SK-MEL-5 (cell line): ENCODE data around the gene HGFAC. TPM values are rescaled to one million over a fixed set of nuclear protein-coding genes. Genes with fewer than 3 reads are reported as not detected.
"Not testable (repeated sequence)": the region's sequence is repeated elsewhere in the genome, so short reads cannot be mapped to it uniquely, and the experiment has no call there.

Experiments
- DNase-seq: peaks from one replicate; pipeline ENCODE4 v3.0.0-alpha.2; 2016; ENCODE audit warnings: low read depth, low spot score
- in situ Hi-C: cut with HindIII; loops from 2 replicates; pipeline ENCODE4 v1.10.0; 2016; ENCODE audit warnings: low sequenced_read_pairs, high pct_unique_total_duplicates, low pct_unique_long_range_greater_than_20kb
- total RNA-seq: library from RNA; depleted of rRNA; stranded (reverse); fragments of >200 nt; shearing (Covaris generic); gene quantifications from 2 replicates; pipeline ENCODE4 v1.2.3, GENCODE V29; 2014

HGFAC gene
- total RNA-seq, 1 experiment from 2014 or later: not detected

DNA sequence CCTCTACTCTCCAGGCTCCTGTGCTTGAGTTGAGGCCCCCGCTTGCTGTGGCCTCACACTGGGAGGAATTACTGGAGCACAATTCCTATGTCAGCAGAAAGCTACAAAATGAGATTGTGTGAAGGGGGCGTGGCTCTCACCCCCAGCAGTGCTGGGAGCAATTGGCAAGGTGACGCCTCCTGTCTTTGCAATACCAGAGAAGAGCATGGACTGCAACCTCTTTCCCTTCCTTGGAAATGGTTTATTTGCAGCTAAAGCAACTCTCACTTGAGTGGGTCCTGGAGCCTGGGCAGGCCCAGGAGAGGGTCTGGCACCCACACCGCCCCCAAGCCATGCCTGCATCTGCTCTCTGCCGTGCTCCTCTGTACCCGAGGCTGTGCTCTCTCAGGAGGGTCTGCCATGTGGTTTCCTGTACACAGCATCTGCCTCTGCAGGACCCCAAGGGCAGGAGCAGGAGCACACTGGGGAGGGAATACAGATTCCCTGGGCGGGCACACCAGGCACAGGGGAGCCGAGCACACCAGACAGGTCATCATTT lies 32.9 kb upstream of the HGFAC start:
- no peak for DNase-seq
- in situ Hi-C loops: no loop called here

DNA sequence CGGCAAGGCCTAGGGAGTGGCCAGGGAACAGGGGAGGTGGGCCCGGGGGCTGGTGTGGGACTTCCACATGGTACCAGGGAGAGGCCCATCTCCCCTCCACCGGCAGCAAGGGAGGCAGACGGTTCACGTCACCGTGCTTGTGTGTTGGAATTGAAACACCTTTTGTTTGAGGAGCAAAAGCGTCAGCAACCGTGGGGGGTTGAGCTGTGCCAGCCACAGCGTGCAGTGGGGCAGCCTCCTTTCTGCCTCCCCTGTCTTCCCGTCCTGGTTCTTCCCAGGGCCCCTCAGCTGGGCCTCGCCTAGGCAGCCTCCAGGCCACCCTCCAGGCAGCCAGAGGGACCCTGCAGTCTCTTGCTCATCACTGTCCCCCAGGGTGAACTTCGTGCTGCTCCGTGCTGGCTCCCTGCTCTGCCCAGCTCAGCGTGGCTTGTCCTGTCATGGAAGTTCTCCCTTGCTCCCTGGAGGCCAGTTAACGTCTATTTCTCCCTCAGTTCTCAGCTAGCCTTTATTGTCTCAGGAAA lies 32.1 kb upstream of the HGFAC start:
- in situ Hi-C loops: no loop called here

DNA sequence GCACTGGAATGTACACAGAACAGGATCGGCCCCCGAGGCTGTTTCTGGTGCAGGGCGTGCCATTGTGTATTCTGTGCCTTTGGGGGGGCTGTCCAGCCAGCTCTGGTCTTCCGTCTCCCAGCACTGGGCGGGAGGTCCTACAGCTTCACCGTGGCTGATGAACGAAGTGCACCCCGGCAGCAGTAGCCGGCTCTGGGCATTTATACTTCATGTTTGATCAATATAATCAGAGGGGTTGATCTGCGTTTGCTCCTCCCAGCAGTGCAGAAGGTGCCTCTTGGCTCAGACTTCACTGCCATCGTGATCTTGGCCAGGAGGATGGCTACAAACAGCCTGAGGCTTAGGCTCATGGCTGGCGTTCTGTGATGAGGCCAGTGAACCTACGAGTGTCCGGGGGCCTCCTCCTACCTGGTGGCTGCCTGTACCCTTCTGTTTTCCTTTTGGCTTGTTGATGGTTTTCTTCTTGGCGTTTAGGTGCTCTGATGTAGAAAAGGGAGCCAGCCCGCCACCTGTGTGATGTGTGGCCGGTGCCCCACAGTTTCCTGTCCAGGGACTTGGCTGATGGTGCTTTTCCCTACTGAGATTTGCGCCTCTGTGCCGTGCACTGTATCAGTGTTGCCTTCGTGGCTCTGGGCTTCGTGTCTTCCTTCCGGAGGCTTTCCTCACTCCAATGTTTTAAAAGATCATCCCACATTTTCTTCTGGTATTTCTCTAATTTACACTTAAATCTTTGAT lies 31.2 kb upstream of the HGFAC start:
- DNase-seq: no peak
- in situ Hi-C loops: no loop called here

More for the DNA sequence above, 32.1 kb upstream of the HGFAC start:
- DNase-seq: no peak

DNA sequence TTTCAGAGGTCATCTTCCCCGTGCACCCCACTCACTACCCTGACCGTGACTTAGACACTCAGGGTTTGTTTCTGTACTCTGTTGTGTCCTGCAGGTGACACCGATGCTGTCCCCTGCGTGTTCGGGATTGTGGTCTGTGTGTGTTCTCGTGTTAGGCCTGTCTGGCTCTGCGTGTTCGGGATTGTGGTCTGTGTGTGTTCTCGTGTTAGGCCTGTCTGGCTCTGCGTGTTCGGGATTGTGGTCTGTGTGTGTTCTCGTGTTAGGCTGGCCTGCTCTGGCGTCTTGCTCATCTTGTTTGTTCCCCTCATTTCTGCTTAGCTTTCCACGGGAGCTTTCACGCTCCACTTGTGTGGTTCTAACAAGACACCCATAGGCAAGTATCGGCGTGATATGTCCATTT lies 30.6 kb upstream of the HGFAC start:
- in situ Hi-C loops: not testable (repeated sequence)

DNA sequence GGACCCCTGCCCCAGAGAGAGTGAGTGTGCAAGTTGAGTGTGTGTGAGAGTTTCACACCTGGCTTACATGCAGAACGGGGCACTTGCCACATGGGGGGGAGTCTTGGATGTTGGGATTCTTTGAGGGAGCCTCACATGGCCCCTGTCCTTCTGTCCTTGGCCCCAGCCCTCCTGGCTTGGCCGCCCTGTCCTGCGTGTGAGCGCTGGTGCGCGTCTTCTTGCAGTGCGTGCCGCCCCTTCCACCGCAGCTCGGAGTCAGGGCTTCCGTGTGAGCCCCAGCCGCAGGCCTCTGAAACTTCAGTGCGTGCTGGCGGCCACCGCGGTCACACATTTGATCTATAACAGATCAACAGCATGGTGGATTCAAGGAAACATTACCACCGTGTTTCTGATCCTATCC lies 30.1 kb upstream of the HGFAC start:
- in situ Hi-C loops: no loop called here
- DNase-seq: no peak

More for the DNA sequence above, 30.6 kb upstream of the HGFAC start:
- DNase-seq: not testable (repeated sequence)

DNA sequence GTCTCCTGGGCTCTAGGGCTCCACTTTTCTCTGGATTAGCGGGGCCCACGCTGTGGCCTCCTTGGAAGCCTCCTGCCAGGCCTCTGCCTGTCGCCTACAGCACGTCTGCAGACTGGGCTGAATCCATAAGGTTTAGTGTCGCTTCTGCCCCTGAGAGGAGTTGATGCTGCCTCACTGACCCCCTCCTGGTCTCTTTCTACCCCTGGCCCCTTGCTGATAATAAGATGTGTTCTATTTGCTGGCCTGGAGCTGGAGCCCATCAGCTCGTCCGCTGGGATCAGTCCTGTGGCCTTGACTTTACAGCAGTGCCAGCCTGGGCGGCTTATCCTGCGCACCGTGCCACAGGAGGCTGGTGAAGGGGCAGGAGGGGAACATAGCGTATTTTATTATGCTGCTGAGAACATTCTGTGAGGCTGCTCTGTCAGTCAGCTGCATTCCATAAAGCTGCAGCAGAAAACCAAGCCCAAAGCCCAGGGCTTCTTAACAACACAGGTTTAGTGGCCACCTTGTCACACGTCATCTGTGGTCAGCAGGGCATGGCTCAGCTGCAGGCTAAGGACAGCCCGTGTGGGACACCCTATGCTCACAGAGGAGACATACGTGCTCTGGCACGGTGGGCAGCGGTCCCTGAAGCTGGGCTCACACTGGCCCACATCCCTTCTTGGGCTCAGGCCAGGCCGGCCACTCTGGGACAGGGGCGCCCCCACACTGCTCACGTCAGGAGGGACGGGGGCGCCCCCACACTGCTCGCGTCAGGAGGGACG lies 29.3 kb upstream of the HGFAC start:
- no peak for DNase-seq
- in situ Hi-C loops: no loop called here

DNA sequence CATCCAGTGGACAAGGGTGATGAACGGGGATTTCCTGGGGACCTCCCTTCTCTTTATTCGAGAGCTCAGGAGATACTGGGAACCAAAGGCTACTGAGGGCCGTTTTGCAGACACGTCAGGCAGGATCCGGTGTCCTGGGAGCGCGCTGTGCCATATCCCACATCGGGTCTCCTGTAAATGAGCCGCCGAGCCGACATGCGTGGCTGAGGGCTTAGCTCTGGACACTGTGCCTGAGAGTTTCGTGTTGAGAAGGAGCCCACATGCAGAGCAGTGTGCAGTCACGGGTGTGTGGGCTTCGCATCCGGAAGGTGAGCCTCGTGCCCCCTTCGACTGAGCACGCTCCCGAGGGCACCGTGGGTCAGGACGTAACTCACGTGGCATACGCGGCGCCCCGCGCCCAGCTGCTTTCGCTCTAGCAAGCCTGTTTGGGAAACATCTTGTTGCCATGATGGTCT lies 28.5 kb upstream of the HGFAC start:
- DNase-seq: no peak

DNA sequence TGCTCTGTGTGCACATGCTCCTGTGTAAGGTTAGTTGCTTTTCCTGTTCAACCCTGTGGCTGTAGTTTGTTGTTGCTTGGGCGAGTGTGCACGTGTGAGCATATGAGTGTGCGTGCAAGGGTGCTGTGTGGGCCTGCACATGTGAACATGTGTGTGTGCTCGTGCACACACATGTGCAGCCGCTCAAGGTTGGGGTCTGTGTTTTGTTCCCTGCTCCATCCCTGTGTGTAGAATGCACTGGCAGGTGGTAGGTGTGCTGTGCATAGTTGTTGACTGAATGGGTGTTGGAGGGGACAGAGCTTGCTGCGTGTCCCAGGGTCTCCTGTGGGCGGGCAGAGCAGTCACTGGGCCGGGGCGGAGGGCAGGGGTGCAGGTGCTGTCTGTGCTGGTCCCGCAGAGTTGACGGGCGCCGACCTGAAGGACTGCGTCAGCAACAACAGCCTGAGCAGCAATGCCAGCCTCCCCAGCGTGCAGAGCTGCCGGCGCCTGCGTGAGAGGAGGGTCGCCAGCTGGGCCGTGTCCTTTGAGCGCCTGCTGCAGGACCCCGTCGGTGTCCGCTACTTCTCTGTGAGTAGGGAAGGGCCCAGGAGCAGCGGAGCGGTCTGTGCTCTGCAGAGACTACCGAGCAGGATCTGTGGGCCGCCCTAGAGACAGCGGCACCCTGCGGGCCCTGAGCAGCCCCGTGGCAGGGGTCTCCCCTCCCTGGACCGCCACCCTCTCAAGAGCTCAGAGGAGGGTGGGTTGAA lies 27.9 kb upstream of the HGFAC start:
- no peak for DNase-seq
- in situ Hi-C loops: no loop called here

More for the DNA sequence above, 28.5 kb upstream of the HGFAC start:
- in situ Hi-C loops: no loop called here

DNA sequence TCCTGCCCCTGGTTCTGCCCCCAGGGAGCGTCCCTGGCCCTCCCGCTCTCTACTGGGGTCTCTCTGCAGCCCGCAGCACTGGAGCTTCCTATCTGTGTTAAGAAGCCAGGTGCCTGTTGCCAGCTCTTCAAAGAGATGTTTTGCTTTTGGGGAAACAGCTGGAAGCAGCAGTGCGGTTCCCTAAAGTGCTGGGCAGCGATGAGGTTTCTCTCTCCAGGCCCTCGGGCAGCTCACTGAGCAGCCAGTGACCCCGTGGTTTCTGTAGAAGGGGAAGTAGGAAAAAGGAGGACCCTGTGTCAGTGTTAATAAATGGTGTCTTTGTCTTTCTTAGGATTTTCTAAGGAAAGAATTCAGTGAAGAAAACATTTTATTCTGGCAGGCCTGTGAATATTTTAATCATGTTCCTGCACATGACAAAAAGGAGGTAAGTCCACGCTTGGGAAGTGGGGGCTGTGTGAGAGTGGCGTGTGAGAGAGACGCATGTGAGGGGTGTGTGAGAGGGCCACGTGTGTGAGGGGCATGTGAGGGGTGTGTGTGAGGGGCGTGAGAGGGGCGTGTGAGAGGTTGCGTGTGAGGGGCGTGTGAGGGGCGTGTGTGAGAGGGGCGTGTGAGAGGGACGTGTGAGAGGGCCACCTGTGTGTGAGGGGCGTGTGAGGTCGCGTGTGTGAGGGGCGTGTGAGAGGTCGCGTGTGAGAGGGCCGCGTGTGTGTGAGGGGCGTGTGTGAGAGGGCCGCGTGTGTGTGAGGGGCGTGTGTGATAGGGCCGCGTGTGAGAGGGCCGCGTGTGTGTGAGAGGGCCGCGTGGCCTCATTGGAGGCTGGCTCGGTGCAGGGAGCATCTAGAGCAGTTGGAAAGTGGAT lies 27.1 kb upstream of the HGFAC start:
- in situ Hi-C loops: no loop called here
- DNase-seq: peak; percentile 75

DNA sequence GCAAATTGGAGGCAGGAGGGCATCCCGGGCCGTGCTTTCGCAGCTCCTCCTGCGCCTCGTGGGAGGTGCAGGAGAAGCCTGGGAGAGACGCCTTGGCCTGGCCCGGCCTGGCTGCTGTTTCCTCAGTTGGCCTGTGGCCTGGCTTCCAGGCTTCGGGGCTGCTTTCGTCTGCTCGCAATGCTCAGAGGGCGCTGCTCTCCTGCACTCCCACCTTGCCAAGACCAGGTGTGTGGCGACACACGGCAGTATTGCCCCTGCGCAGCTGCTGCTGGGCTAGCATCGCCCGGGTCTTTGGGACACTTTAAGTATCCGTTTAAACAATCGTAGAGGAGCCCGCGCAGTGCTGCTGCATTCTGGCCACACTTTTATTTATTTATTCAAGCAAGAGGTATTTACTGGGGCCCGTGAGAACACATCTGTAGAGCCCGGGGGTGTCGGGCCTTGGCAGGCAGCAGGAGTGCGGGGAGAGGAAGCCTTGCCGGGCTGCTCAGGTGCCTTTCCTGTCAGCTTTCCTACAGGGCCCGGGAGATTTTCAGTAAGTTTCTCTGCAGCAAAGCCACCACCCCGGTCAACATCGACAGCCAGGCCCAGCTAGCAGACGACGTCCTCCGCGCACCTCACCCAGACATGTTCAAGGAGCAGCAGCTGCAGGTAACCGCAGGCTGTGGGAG lies 26.2 kb upstream of the HGFAC start:
- in situ Hi-C loops: no loop called here
- DNase-seq: no peak

DNA sequence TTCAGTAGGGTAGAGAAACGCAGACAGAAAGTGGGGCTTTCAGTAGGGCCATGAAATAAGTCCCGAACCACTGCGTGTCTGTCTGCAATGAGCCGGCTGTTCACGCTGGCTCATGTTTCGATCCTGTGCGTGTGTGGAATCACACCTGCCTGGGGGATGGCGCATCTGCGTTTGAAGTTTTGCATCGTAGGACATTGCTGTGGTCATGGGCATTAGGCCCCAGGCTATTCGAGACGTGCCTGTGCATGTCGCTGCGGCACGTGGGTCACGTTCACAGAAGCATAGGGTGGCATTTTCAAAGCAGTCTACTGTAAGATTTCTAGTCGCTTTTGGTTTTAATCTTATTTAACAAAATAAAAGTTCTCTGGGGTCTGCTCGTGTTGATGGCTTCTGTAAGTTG lies 25.5 kb upstream of the HGFAC start:
- DNase-seq: no peak
- in situ Hi-C loops: no loop called here

DNA sequence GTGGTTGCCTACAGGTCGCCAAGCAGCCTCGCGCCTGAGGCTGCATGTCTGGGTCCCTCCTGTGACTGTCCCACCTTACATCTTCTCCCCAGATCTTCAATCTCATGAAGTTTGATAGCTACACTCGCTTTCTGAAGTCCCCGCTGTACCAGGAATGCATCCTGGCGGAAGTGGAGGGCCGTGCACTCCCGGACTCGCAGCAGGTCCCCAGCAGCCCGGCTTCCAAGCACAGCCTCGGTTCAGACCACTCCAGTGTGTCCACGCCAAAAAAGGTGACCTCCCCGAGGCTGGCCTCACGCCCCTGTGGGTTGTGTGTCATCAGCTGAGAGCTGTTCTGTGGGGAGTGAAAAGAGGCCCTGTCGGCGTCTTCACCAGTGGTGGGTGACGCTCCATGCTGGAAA lies 24.9 kb upstream of the HGFAC start:
- in situ Hi-C loops: no loop called here

DNA sequence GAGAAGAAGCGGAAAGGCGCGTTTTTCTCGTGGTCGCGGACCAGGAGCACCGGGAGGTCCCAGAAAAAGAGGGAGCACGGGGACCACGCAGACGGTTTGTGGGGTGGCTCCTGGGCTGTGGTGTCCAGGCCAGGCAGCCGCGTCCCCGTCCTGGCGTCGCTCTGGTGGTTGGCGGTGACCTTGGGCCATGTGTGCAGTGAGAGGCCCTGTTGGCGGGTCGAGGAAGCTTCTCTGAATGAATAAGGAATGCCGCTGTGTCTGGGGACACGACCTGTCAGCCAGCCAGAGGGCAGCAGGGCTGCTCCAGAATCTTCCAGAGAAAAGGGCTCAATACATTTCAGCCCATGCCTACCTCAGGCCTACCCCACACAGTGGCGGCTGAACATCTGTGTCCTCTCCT lies 24.3 kb upstream of the HGFAC start:
- no peak for DNase-seq
- in situ Hi-C loops: no loop called here

More for the DNA sequence above, 24.9 kb upstream of the HGFAC start:
- no peak for DNase-seq

DNA sequence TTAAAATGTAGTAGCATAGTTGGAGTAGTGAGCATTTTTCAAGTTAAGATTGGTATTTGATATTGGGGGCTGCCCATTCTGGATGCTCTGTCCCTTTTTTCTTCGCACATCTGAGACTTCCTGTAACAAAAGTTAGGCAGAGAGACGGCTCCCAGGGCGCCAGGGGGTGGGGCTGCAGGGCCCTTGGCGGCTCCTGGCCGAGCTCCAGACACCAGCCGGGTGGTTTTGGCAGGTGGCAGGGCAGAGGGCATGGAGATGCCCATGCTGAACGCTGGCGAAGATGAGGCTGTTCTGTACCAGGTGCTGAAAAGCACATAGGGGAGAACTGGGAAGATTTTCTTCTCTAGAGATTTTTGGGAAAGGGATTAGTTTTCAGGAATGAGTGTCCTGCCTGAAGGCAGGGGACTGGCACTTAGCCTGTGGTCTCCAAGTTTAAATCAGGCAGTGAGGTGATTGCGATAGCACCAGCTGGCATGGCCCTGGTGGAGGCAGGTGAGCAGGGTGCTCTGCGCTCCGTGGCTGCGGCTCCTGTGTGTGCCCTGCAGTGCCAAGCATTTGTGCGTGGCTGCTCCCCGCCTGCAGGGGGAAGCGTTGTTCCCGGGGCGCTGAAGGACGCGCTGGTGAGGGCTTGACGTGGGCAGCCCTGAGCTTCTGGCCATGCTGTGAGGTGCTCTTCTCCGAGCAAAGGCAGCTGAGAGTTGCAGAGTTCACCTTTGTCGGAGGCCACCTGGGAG lies 23.6 kb upstream of the HGFAC start:
- peak; percentile 4 for DNase-seq
- in situ Hi-C loops: no loop called here

DNA sequence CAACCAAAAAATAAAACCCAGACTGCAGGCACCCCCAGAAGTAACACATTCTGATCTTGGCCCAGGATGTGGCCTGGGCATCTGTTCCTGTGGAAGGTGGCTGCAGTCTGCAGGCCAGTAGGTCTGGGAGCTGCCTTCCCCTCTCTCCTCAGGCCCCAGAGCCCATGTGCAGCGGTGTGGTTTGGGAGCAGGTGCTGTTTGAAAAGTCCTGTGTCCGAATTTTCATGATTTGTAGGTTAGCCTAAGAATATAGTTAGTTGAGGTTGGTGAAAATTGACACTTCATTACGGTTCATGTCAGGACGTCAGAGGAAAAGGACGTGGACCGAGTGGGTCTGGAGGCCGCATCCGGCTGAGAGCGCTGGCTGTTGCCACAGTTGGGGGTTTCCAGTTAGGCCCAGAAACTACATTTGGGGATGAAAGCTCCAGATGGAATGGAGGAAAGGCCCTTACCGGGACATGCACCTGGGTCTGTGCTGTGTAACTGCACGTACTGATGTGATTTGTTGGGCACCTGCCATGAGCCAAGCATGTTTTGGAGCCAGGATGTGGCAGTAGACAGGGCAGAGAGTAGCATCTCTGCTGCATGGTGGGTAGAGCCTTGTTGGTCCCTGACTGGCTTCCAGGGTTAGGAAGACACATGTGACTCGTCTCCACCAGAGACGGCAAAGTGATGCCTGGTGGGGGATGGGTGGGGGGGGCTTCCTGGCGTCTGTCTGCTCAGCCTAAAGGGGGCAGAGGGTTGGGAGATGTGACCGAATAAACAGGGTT lies 21.7 kb upstream of the HGFAC start:
- DNase-seq: no peak
- in situ Hi-C loops: no loop called here
